IPS-11a (cell line): ENCODE results near the gene ATP7A.
"Not testable (repeated sequence)": the region's sequence is repeated elsewhere in the genome, so short reads cannot be mapped to it uniquely, and the experiment has no call there.

Experiments
- H3K4me3 ChIP-seq: one replicate; pipeline ENCODE4 v1.5.1; 2013; ENCODE audit warnings: low read depth, low read length, control low read depth

Gene ATP7A

GRCh38 chrX:78029663-78030062, 119.2 kb downstream of the ATP7A start:
- H3K4me3 ChIP-seq = no peak overlapping the region

DNA sequence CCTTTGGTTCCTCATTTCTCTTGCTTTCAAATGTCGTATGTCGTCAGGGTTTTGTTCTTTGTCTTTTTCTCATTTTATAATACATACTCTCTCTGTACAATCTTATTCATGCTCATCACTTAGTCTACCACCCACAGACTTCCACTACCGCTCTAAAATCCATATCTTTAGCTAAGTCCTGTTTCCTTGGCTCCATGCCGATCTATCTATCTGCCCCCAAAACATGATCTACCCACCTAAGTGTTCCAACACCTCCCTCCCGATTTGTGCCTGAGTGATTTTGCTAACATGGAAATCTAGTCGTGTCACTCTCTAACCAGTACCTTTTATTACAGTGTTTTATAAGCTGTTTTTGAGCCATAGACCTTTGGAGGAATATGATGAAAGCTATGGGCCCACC, 124.6 kb downstream of the ATP7A start:
- H3K4me3 ChIP-seq = no peak overlapping the region

DNA sequence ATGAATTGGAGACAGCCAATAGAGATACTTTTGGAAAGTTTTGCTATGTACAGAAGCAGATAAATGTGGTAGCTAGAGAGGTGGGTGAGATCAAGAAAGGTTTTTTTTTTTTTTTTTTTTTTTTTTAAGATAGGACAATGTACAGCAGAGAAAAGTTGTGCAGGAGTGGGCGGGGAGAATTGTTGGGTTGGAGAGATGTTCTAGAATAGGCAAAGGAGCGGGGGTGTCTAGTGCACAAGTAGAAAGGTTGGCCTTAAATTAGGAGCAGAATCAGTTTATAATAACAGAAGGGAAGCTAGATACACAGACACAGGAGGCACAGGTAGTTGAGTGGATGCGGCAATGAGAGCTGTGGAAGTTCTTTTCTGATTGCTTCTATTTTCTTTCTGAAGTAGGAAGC, 127.4 kb downstream of the ATP7A start:
- H3K4me3 ChIP-seq = no peak overlapping the region

DNA sequence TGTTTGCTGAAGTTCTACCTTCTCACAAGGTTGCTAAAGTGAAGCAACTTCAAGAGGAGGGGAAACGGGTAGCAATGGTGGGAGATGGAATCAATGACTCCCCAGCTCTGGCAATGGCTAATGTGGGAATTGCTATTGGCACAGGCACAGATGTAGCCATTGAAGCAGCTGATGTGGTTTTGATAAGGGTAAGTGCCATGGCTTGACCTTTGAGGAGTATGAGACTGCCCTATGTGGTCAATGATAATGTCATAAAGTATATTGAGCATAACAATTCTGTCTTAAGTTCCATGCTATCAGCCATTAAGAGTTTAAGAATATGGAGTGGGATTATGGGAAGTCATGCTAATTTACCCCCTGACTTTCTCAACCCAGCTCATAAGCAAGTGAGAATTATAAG, 132.1 kb downstream of the ATP7A start:
- no peak overlapping the region for H3K4me3 ChIP-seq

GRCh38 chrX:78046362-78046761, 135.9 kb downstream of the ATP7A start:
- no peak overlapping the region for H3K4me3 ChIP-seq

DNA sequence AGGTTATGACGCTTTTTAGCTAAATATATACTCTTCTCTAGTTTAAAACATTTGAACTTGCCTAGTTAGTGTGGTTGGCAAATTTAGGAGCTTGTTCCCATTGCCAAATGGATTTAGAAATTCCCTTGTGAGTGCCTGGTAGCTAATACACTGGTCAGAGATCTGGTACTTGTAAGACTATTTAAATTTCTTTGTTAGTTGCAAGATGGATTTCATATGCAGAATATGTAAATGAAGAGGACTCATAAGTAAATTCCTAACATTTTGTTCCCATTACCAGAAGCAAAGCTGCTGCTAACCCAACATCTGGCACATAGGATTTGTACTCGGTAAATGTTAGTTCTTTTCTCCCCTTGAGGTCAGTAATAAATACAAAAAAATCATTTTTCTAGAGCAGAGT, 137.6 kb downstream of the ATP7A start:
- no peak overlapping the region for H3K4me3 ChIP-seq

- H3K4me3 ChIP-seq = no peak overlapping the region
Measured at GRCh38 chrX:78063687-78064086, 153.2 kb downstream of the ATP7A start.

DNA sequence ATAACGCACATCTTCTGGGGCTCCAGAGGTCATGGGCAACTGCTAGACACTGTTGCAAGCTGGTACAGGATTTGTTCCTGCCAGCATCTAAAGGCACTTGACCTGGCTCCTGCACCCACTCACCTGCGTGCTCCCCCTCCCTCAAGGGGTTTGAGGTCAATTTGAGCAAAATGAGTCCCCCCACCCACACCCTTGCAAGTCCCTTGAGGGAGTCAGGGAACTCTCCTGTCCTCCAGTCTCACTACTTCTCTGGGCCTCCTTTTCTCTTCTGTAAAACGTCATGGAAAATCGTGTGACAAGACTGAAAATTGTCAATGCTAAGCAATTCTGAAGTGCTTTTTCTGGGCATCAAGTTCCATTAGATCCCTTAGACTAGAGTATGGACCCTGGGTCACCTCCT, 153.7 kb downstream of the ATP7A start:
- no peak overlapping the region for H3K4me3 ChIP-seq

- H3K4me3 ChIP-seq = not testable (repeated sequence)
Measured at GRCh38 chrX:78064698-78065601, 154.5 kb downstream of the ATP7A start.

- H3K4me3 ChIP-seq = no peak overlapping the region
Measured at GRCh38 chrX:78066110-78066509, 155.6 kb downstream of the ATP7A start.

DNA sequence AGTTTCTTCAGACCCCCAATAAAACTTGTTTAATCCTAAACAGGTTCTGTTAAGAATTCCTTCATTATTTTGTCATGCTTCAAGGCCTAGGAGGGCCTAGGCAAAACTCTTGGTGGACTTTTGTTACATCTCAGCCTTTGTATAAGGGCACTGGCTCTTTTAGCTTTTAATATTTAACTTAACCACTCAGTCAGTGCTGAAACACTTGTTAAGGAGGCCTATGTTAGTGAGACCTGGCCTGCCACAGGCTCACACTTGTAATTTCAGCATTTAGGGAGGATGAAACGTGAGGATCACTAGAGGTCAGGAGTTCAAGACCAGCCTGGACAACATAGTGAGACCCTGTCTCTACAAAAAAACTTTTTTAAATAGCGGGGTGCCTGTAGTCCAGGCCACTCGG, 160.8 kb downstream of the ATP7A start:
- H3K4me3 ChIP-seq = no peak overlapping the region

- H3K4me3 ChIP-seq = not testable (repeated sequence)
Measured at GRCh38 chrX:78073147-78074077, 162.9 kb downstream of the ATP7A start.

GRCh38 chrX:78074088-78074487, 163.6 kb downstream of the ATP7A start:
- no peak overlapping the region for H3K4me3 ChIP-seq

DNA sequence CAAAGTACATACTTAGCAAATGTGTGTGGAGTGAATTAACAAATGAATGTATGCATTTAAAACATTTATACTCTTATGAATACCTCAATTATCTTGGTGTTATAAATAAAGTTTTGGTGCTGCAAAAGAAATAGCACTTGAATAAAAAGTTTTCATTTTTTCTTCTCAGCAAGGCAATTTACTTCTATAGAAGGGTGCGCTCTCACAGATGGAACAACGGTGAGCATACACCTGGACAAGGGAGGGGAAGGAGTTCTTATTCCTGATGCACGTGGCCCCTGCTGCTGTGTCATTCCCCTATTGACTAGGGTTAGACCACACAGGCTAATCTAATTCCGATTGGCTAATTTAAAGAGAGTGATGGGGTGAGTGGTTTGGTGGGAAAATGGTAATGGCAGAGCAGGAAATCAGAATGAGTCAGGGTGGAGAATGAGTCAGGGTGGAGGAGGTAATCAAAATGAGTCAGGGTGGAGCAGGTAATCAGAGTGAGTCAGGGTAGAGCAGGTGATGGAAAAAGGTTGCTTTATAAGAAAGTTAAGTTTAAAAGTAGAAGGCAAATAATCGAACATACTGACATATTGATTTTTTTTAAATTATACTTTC, 165.4 kb downstream of the ATP7A start:
- no peak overlapping the region for H3K4me3 ChIP-seq

DNA sequence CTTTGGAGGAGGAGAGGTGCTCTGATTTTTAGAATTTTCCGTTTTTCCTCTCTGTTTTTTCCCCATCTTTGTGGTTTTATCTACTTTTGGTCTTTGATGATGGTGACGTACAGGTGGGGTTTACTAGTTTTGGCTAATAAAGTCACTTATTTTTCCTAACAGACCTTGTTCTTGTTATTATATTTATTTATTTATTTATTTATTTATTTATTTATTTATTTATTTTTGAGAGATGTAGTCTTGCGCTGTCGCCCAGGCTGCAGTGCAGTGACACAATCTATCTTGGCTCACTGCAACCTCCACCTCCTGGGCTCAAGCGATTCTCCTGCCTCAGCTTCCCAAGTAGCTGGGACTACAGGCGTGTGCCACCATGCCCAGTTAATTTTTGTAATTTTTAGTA, 170.9 kb downstream of the ATP7A start:
- not testable (repeated sequence) for H3K4me3 ChIP-seq

GRCh38 chrX:78092296-78092695, 181.8 kb downstream of the ATP7A start:
- H3K4me3 ChIP-seq = no peak overlapping the region

GRCh38 chrX:78098108-78098507, 187.6 kb downstream of the ATP7A start:
- no peak overlapping the region for H3K4me3 ChIP-seq
